ENCODE results near the gene DCAF11. TPM values are rescaled to one million over a fixed set of nuclear protein-coding genes. Genes with fewer than 3 reads are reported as not detected.
"Not testable (repeated sequence)": the region's sequence is repeated elsewhere in the genome, so short reads cannot be mapped to it uniquely, and the experiment has no call there.

Gene DCAF11
- total RNA-seq, 1 donor from 2014 or later, result 54.1 TPM

GRCh38 chr14:24100982-24101494 lies 13.5 kb upstream of the DCAF11 start:
- H3K4me1 Mint-ChIP-seq (ENCODE audit: low read depth, unreplicated experiment), result peaks cover 4% of the 10 kb centered on the region
- H3K27ac Mint-ChIP-seq (ENCODE audit: unreplicated experiment), result no peak overlapping the region
- H3K9me3 Mint-ChIP-seq (ENCODE audit: unreplicated experiment), result peaks cover 2% of the 10 kb centered on the region
- no peak for DNase-seq
- H3K36me3 Mint-ChIP-seq (ENCODE audit: unreplicated experiment), result peaks cover 16% of the 10 kb centered on the region
- no peak for TF ChIP-seq CTCF (IDR thresholded peaks at IDR 0.05; ENCODE audit: partially characterized antibody, unreplicated experiment)
- peaks cover 3% of the 10 kb centered on the region for H3K27me3 Mint-ChIP-seq (ENCODE audit: unreplicated experiment)
- H3K4me3 Mint-ChIP-seq (ENCODE audit: unreplicated experiment), result peak overlapping the region; percentile 20

GRCh38 chr14:24102357-24103048 lies 12.1 kb upstream of the DCAF11 start:
- H3K4me3 Mint-ChIP-seq (ENCODE audit: unreplicated experiment), result no peak overlapping the region
- no peaks in the 10 kb centered on the region for H3K4me1 Mint-ChIP-seq (ENCODE audit: low read depth, unreplicated experiment)
- peaks cover 3% of the 10 kb centered on the region for H3K27me3 Mint-ChIP-seq (ENCODE audit: unreplicated experiment)
- H3K27ac Mint-ChIP-seq (ENCODE audit: unreplicated experiment), result no peak overlapping the region
- no peak for TF ChIP-seq CTCF (IDR thresholded peaks at IDR 0.05; ENCODE audit: partially characterized antibody, unreplicated experiment)
- peaks cover 16% of the 10 kb centered on the region for H3K36me3 Mint-ChIP-seq (ENCODE audit: unreplicated experiment)
- DNase-seq, result no peak
- H3K9me3 Mint-ChIP-seq (ENCODE audit: unreplicated experiment), result peaks cover 2% of the 10 kb centered on the region

DNA sequence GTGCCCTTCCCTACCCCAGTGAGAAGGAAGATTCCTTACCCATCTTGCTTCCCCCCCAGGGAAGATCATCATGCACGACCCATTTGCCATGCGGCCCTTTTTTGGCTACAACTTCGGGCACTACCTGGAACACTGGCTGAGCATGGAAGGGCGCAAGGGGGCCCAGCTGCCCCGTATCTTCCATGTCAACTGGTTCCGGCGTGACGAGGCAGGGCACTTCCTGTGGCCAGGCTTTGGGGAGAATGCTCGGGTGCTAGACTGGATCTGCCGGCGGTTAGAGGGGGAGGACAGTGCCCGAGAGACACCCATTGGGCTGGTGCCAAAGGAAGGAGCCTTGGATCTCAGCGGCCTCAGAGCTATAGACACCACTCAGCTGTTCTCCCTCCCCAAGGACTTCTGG lies 11.1 kb upstream of the DCAF11 start:
- Mint-ChIP-seq H3K4me1 (ENCODE audit: low read depth, unreplicated experiment) (no peaks in the 10 kb centered on the region), H3K4me3 (ENCODE audit: unreplicated experiment) (peak overlapping the region; percentile 52), H3K9me3 (ENCODE audit: unreplicated experiment) (peaks cover 2% of the 10 kb centered on the region), H3K36me3 (ENCODE audit: unreplicated experiment) (peaks cover 16% of the 10 kb centered on the region), H3K27me3 (ENCODE audit: unreplicated experiment) (peaks cover 3% of the 10 kb centered on the region), H3K27ac (ENCODE audit: unreplicated experiment) (no peak overlapping the region)
- no peak for TF ChIP-seq CTCF (IDR thresholded peaks at IDR 0.05; ENCODE audit: partially characterized antibody, unreplicated experiment)
- DNase-seq, result no peak

- Mint-ChIP-seq H3K36me3 (ENCODE audit: unreplicated experiment) (peaks cover 16% of the 10 kb centered on the region), H3K27ac (ENCODE audit: unreplicated experiment) (peak overlapping the region; percentile 2)
- not testable (repeated sequence) for DNase-seq; H3K9me3 Mint-ChIP-seq (ENCODE audit: unreplicated experiment); H3K4me1 Mint-ChIP-seq (ENCODE audit: low read depth, unreplicated experiment); H3K4me3 Mint-ChIP-seq (ENCODE audit: unreplicated experiment); H3K27me3 Mint-ChIP-seq (ENCODE audit: unreplicated experiment)
These were observed 8.9 kb upstream of the DCAF11 start for GRCh38 chr14:24105609-24106239.

- Mint-ChIP-seq H3K36me3 (ENCODE audit: unreplicated experiment) (peaks cover 16% of the 10 kb centered on the region), H3K27ac (ENCODE audit: unreplicated experiment) (no peak overlapping the region), H3K27me3 (ENCODE audit: unreplicated experiment) (peaks cover 3% of the 10 kb centered on the region), H3K9me3 (ENCODE audit: unreplicated experiment) (peaks cover 2% of the 10 kb centered on the region), H3K4me1 (ENCODE audit: low read depth, unreplicated experiment) (peaks cover 2% of the 10 kb centered on the region), H3K4me3 (ENCODE audit: unreplicated experiment) (no peak overlapping the region)
- DNase-seq, result no peak
- TF ChIP-seq CTCF (IDR thresholded peaks at IDR 0.05; ENCODE audit: partially characterized antibody, unreplicated experiment), result no peak
These were observed 7.8 kb upstream of the DCAF11 start for GRCh38 chr14:24106672-24107271.
